IMR-90 (cell line): ENCODE results near the gene NAB2. TPM values are rescaled to one million over a fixed set of nuclear protein-coding genes. Genes with fewer than 3 reads are reported as not detected.

Experiments
- ATAC-seq: fragments of 200-7000 bp; cut with Tn5 transposase; 2 replicates; pipeline ENCODE4 v1.9.1; 2020; ENCODE audit warnings: low read depth, mild to moderate bottlenecking, moderate library complexity
- BruUV-seq: library from RNA; stranded (reverse); fragments of 400-500 nt; replicated peaks from 2 replicates; lab custom pipeline; 2021; lab: Mats Ljungman, UMichigan
- CTCF ChIA-PET: fragments of 300-600 bp; formaldehyde crosslinking; extraction: SDS; loops from one replicate; lab custom pipeline; 2021; ENCODE audit warnings: antibody characterized with exemption; lab: Yijun Ruan, JAX
- POLR2A ChIA-PET: fragments of 300-600 bp; sonication (Branson Sonifier 250); formaldehyde crosslinking; loops from one replicate; lab custom pipeline; 2022; ENCODE audit warnings: antibody characterized with exemption; ENCODE audit not compliant: unreplicated experiment; lab: Charles Lee
- DNase-seq: peaks from one replicate; pipeline ENCODE4 v3.0.0; 2013
- H2AFZ ChIP-seq: replicated peaks from 2 replicates; pipeline ENCODE3; 2013; ENCODE audit warnings: low read length, mild to moderate bottlenecking; ENCODE audit not compliant: poor library complexity
- H2AK5ac ChIP-seq: 2 replicates; pipeline ENCODE4 v1.6.1; 2013; ENCODE audit warnings: low read depth, low read length, inconsistent platforms
- H2AK9ac ChIP-seq: replicated peaks from 2 replicates; pipeline ENCODE3; 2013; ENCODE audit warnings: mild to moderate bottlenecking, low read depth, low read length, moderate library complexity; ENCODE audit not compliant: poor library complexity
- H2BK120ac ChIP-seq: 2 replicates; pipeline ENCODE4 v1.6.1; 2013; ENCODE audit warnings: low read depth, low read length, inconsistent platforms
- H2BK15ac ChIP-seq: 3 replicates; pipeline ENCODE4 v1.6.1; 2013; ENCODE audit warnings: low read depth, low read length, inconsistent platforms
- H2BK20ac ChIP-seq: 2 replicates; pipeline ENCODE4 v1.6.1; 2013; ENCODE audit warnings: low read depth, mild to moderate bottlenecking, inconsistent platforms, low read length, moderate library complexity
- H2BK5ac ChIP-seq: 2 replicates; pipeline ENCODE4 v1.6.1; 2013; ENCODE audit warnings: mild to moderate bottlenecking, low read depth, low read length, inconsistent platforms; ENCODE audit not compliant: poor library complexity, severe bottlenecking
- H3K14ac ChIP-seq: replicated peaks from 2 replicates; pipeline ENCODE4 v1.6.1; 2013; ENCODE audit warnings: low read depth, low read length, inconsistent platforms
- H3K18ac ChIP-seq: 2 replicates; pipeline ENCODE4 v1.6.1; 2013; ENCODE audit warnings: low read depth, low read length, control low read depth
- H3K23ac ChIP-seq: 2 replicates; pipeline ENCODE4 v1.6.1; 2013; ENCODE audit warnings: low read depth, low read length, inconsistent platforms
- H3K27ac ChIP-seq: 2 replicates; pipeline ENCODE4 v1.5.1; 2013; ENCODE audit warnings: mild to moderate bottlenecking, control low read depth, low read length; ENCODE audit not compliant: insufficient read depth
- H3K27me3 ChIP-seq: 2 replicates; pipeline ENCODE4 v1.6.1; 2013; ENCODE audit warnings: low read length; ENCODE audit not compliant: control insufficient read depth, insufficient read depth
- H3K36me3 ChIP-seq: 2 replicates; pipeline ENCODE4 v1.6.1; 2013; ENCODE audit warnings: low read length, mixed read lengths; ENCODE audit not compliant: control insufficient read depth, insufficient read depth
- H3K4ac ChIP-seq: 2 replicates; pipeline ENCODE4 v1.6.1; 2013; ENCODE audit warnings: low read depth, low read length, inconsistent platforms
- H3K4me1 ChIP-seq: 2 replicates; pipeline ENCODE4 v1.6.1; 2013; ENCODE audit warnings: low read length, mixed read lengths; ENCODE audit not compliant: control insufficient read depth, insufficient read depth
- H3K4me2 ChIP-seq: 2 replicates; pipeline ENCODE4 v1.6.1; 2013; ENCODE audit warnings: low read depth, mild to moderate bottlenecking, control low read depth, low read length, moderate library complexity
- H3K4me3 ChIP-seq: 2 replicates; pipeline ENCODE4 v1.5.1; 2013; ENCODE audit warnings: low read depth, mild to moderate bottlenecking, control low read depth, low read length, moderate library complexity; ENCODE audit not compliant: insufficient read depth
- H3K56ac ChIP-seq: 2 replicates; pipeline ENCODE4 v1.6.1; 2013; ENCODE audit warnings: low read length, inconsistent platforms; ENCODE audit not compliant: insufficient read depth; ENCODE audit errors: extremely low read depth
- H3K79me1 ChIP-seq, 2 experiments: 2 replicates each; pipeline ENCODE4 v1.6.1; 2013; ENCODE audit warnings: low read length in 2 of 2, inconsistent platforms in 1 of 2, low read depth in 1 of 2
- H3K9ac ChIP-seq: 2 replicates; pipeline ENCODE4 v1.6.1; 2013; ENCODE audit warnings: low read depth, low read length, control low read depth
- H3K9me1 ChIP-seq: 2 replicates; pipeline ENCODE4 v1.6.1; 2013; ENCODE audit warnings: low read length, inconsistent platforms; ENCODE audit not compliant: insufficient read depth
- H3K9me3 ChIP-seq: 2 replicates; pipeline ENCODE4 v1.6.1; 2013; ENCODE audit warnings: low read length; ENCODE audit not compliant: control insufficient read depth, insufficient read depth
- H4K20me1 ChIP-seq: 2 replicates; pipeline ENCODE4 v1.6.1; 2013; ENCODE audit warnings: low read length, inconsistent platforms; ENCODE audit not compliant: insufficient read depth
- H4K5ac ChIP-seq: 2 replicates; pipeline ENCODE4 v1.6.1; 2013; ENCODE audit warnings: mild to moderate bottlenecking, low read depth, low read length, control low read depth
- H4K8ac ChIP-seq, 2 experiments: 2 replicates each; pipeline ENCODE4 v1.6.1; 2013; ENCODE audit warnings: low read depth in 2 of 2, low read length in 2 of 2, control low read depth in 1 of 2, inconsistent platforms in 1 of 2
- H4K91ac ChIP-seq: 2 replicates; pipeline ENCODE4 v1.6.1; 2013; ENCODE audit warnings: low read depth, low read length, inconsistent platforms; ENCODE audit not compliant: insufficient read depth
- BHLHE40 ChIP-seq: fragments of 150-350 bp; IDR thresholded peaks from 2 replicates; pipeline ENCODE4 v1.6.1; 2016; ENCODE audit warnings: mild to moderate bottlenecking, low read depth, low read length
- CEBPB ChIP-seq: IDR thresholded peaks from 2 replicates; pipeline ENCODE4 v1.6.1; 2012; ENCODE audit warnings: low read depth, low read length, improper control_type of control experiment
- CHD1 ChIP-seq: IDR thresholded peaks from 2 replicates; pipeline ENCODE4 v1.6.1; 2012; ENCODE audit warnings: low read depth, low read length, improper control_type of control experiment
- FOS ChIP-seq: fragments of 150-350 bp; IDR thresholded peaks from 2 replicates; pipeline ENCODE4 v1.6.1; 2016; ENCODE audit warnings: low read depth, low read length
- MAFK ChIP-seq: IDR thresholded peaks from 2 replicates; pipeline ENCODE4 v1.6.1; 2012; ENCODE audit warnings: low read depth, low read length, improper control_type of control experiment
- MXI1 ChIP-seq: IDR thresholded peaks from 2 replicates; pipeline ENCODE4 v1.6.1; 2012; ENCODE audit warnings: low read depth, mild to moderate bottlenecking, low read length, moderate library complexity, borderline replicate concordance
- RAD21 ChIP-seq: IDR thresholded peaks from 2 replicates; pipeline ENCODE4 v1.6.1; 2012; ENCODE audit warnings: low read length, improper control_type of control experiment
- RFX5 ChIP-seq: IDR thresholded peaks from 2 replicates; pipeline ENCODE4 v1.8.0; 2012; ENCODE audit warnings: low read depth, mild to moderate bottlenecking, low read length, moderate library complexity
- WGBS, 2 experiments: methylation state at CpG; one replicate each; pipeline versions ENCODE4 v1.1.5 to v1.1.7; 2013; ENCODE audit warnings: missing lambda C conversion rate in 2 of 2; ENCODE audit not compliant: insufficient read length in 1 of 2; ENCODE audit errors: extremely low coverage in 2 of 2; 5-methylcytosine and 5-hydroxymethylcytosine counted together
- dilution Hi-C: fragments of 300-500 bp; cut with HindIII; formaldehyde crosslinking; loops from one replicate; pipeline ENCODE4 v1.14.3; 2018; ENCODE audit warnings: low sequenced_read_pairs; ENCODE audit not compliant: unreplicated experiment
- in situ Hi-C: fragments of 300-500 bp; cut with MboI; formaldehyde crosslinking; loops from 3 replicates; pipeline ENCODE4 v1.14.3; 2019; ENCODE audit warnings: low sequenced_read_pairs, inconsistent platforms, mixed read lengths
- intact Hi-C: fragments of 100-400 bp; cut with micrococcal nuclease; formaldehyde crosslinking; loops from 2 replicates; pipeline ENCODE4 v1.10.0; 2022
- polyA plus RNA-seq, 3 experiments: library from polyadenylated mRNA; depleted of rRNA; stranded (reverse); fragments of >200 nt; gene quantifications; 2 replicates each; pipeline ENCODE4 v1.2.3, GENCODE V29; 2012; ENCODE audit warnings: low replicate concordance in 1 of 3
- total RNA-seq: library from RNA; depleted of rRNA; stranded (reverse); fragments of >200 nt; gene quantifications from 2 replicates; pipeline ENCODE4 v1.2.3, GENCODE V29; 2012
- TF ChIP-seq, protein P1 (sequence below): fragments of 150-350 bp; IDR thresholded peaks from 2 replicates; pipeline ENCODE4 v1.6.1; 2016; ENCODE audit warnings: low read depth, mild to moderate bottlenecking, low read length, moderate library complexity, borderline replicate concordance
- TF ChIP-seq, protein P2 (sequence below): conservative IDR thresholded peaks from 2 replicates; pipeline ENCODE4 v1.5.1; 2012; ENCODE audit warnings: mild to moderate bottlenecking, low read depth, low read length, improper control_type of control experiment

Gene NAB2
- total and polyA plus RNA-seq, 2 of the 4 experiments (the other 2 are of a cell fraction): 65.1 to 68.8 TPM

DNA sequence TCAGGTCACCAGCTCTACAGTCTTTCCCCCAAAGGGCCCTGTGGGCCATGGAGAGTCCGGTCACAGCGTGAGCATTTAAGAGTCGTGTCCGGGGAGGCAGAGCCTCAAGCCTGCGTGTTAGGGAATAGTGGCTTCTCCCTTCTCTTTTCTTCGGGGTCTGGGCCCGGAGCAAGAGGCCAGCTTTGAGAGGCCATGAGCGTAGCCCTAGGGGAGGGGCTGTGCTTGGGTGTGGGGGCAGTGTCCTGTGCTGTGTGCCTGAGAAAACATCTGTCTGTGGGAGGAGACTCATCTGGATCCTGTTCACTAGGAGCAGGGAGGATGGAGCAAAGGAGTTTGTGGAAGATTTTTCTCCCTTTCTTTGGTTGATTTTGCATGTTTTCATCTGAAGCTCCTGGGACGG, 53.2 kb downstream of the NAB2 start:
- no peak overlapping the region for H3K14ac ChIP-seq
- no peak overlapping the region for H3K4me3 ChIP-seq
- no TSS peak for BruUV-seq
- H2AK5ac ChIP-seq: no peak overlapping the region
- H3K9ac ChIP-seq: no peak overlapping the region
- H3K18ac ChIP-seq: no peak overlapping the region
- no peak overlapping the region for H3K27ac ChIP-seq
- TF ChIP-seq, protein P1, sequence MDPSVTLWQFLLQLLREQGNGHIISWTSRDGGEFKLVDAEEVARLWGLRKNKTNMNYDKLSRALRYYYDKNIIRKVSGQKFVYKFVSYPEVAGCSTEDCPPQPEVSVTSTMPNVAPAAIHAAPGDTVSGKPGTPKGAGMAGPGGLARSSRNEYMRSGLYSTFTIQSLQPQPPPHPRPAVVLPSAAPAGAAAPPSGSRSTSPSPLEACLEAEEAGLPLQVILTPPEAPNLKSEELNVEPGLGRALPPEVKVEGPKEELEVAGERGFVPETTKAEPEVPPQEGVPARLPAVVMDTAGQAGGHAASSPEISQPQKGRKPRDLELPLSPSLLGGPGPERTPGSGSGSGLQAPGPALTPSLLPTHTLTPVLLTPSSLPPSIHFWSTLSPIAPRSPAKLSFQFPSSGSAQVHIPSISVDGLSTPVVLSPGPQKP: no peak
- no peak for TF ChIP-seq RFX5
- TF ChIP-seq, protein P2, sequence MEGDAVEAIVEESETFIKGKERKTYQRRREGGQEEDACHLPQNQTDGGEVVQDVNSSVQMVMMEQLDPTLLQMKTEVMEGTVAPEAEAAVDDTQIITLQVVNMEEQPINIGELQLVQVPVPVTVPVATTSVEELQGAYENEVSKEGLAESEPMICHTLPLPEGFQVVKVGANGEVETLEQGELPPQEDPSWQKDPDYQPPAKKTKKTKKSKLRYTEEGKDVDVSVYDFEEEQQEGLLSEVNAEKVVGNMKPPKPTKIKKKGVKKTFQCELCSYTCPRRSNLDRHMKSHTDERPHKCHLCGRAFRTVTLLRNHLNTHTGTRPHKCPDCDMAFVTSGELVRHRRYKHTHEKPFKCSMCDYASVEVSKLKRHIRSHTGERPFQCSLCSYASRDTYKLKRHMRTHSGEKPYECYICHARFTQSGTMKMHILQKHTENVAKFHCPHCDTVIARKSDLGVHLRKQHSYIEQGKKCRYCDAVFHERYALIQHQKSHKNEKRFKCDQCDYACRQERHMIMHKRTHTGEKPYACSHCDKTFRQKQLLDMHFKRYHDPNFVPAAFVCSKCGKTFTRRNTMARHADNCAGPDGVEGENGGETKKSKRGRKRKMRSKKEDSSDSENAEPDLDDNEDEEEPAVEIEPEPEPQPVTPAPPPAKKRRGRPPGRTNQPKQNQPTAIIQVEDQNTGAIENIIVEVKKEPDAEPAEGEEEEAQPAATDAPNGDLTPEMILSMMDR: no peak
- TF ChIP-seq FOS: no peak
- no peak for TF ChIP-seq MAFK
- no peak for TF ChIP-seq CHD1
- TF ChIP-seq CEBPB: no peak
- no peak for TF ChIP-seq MXI1
- no peak for TF ChIP-seq RAD21
- TF ChIP-seq BHLHE40: no peak
- peaks cover 46% of the 10 kb centered on the region for H3K4me1 ChIP-seq
- DNase-seq: no peak
- H3K23ac ChIP-seq: no peak overlapping the region
- peaks cover 61 to 96% of the 10 kb centered on the region in 2 experiments for H3K79me1 ChIP-seq
- POLR2A ChIA-PET: no interaction called here
- H3K9me1 ChIP-seq: peaks cover 41% of the 10 kb centered on the region
- no peak overlapping the region for H4K5ac ChIP-seq
- no peak overlapping the region for H2BK20ac ChIP-seq
- no peaks in the 10 kb centered on the region for H3K9me3 ChIP-seq
- H2BK15ac ChIP-seq: no peak overlapping the region
- no peak overlapping the region for H3K4ac ChIP-seq
- peaks cover 84% of the 10 kb centered on the region for H3K36me3 ChIP-seq
- intact Hi-C loops: no loop called here
- WGBS, 2 experiments: 94% methylated on average over 5 of the region's 9 CpGs; no CpG with 5 or more reads in 1 of the 2 experiments
- H2AK9ac ChIP-seq: no peak overlapping the region
- H3K56ac ChIP-seq: no peak overlapping the region
- in situ Hi-C loops: no loop called here
- no peak for ATAC-seq
- H2BK120ac ChIP-seq: no peak overlapping the region
- no peak overlapping the region for H4K8ac ChIP-seq
- H4K91ac ChIP-seq: no peak overlapping the region
- H4K20me1 ChIP-seq: peaks cover 91% of the 10 kb centered on the region
- H3K27me3 ChIP-seq: no peaks in the 10 kb centered on the region
- CTCF ChIA-PET: no interaction called here
- dilution Hi-C loops: no loop called here
- H2BK5ac ChIP-seq: no peak overlapping the region
- no peak overlapping the region for H3K4me2 ChIP-seq
- H2AFZ ChIP-seq: no peak overlapping the region
